Fibroblast of skin of scalp (primary cell): ENCODE measurements around the gene THAP8.

Experiments used
- DNase-seq: peaks from one replicate; pipeline ENCODE4 v3.0.0-alpha.2; 2013

Gene THAP8

DNA sequence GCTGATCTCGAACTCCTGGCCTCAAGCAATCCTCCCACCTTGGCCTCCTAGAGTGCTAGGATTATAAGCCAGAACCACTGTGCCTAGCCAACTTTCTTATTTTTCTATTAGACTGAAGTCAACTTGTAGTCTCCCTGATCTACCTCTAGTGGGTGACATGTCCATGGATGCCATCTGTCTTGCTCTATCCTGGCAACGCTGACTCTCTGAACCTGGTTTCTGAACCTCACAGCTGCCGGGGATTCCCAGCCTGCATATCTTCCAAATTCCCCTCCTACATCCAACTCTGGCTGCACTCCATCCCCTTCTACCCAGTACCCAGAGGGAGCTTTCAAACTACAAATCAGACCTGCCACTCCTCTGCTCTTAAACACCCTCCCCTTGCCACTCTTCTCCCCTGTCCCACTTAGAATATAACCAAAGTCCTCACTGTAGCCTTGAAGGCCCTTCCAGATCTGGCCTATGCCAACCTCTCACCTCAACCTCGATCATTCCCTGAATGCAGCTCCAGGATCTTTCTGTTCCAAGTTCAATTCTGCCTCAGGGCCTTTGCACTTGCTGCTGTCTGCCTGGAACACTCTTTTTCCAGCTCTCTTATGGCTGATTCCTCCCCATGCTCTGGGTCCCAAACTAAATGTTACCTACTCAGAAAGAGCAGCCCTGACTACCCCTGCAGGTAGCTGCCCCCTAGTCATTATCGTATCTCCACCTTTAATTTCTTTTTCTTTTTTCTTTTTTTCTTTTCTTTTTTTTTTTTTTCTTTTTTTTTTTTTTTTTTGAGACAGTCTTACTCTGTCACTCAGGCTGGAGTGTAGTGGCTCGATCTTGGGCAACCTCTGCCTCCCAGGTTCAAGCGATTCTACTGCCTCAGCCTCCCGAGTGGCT lies 23.6 kb downstream of the THAP8 start:
- peak; percentile 36 for DNase-seq

DNA sequence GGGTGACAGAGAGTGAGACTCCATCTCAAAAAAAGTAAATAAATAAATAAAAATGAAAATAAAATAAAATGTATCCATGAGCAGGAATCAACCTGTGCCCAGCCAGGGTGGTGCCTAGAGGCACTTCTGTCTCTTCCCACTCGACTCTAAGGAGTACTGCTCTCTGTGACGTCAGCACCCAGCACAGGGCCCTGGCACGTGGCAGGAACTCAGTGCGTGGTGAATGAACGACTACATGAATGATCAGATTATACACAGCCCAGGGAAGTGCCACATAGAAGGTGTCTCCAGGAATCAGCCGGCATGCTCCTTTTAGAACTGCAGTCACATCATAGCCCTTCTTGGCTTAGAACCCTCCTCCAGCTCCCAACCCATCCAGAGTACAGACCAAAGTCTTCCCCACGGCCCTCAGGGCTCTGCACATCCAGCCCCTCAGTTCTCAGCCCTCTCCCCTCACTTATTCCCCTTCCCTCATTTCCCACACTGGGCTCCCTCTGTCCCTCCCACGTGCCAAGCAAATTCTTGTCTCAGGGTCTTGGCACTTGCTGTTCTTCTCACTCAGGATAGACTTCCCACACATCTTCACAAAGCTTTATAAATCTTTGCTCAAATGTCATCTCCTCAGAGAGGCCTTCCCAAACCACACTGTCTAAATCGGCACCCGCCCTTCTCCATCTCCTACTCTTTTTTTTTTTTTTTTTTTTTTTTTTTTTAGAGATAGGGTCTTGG lies 25.6 kb downstream of the THAP8 start:
- no peak for DNase-seq

DNA sequence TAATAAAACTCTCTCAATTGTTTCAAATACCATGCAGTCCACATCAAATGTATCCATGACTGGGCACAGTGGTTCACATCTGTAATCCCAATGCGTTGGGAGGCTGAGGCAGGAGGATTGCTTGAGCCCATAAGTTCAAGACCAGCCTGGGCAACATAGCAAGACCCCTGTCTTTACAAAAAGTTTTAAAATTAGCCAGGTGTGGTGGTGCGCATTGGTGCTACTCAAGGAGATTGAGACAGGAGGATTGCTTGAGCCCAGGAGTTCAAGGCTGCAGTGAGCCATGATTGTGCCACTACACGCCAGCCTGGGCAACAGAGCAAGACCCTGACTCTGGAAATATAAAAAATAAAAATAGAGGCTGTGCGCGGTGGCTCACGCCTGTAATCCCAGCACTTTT lies 26.4 kb downstream of the THAP8 start:
- DNase-seq: no peak

DNA sequence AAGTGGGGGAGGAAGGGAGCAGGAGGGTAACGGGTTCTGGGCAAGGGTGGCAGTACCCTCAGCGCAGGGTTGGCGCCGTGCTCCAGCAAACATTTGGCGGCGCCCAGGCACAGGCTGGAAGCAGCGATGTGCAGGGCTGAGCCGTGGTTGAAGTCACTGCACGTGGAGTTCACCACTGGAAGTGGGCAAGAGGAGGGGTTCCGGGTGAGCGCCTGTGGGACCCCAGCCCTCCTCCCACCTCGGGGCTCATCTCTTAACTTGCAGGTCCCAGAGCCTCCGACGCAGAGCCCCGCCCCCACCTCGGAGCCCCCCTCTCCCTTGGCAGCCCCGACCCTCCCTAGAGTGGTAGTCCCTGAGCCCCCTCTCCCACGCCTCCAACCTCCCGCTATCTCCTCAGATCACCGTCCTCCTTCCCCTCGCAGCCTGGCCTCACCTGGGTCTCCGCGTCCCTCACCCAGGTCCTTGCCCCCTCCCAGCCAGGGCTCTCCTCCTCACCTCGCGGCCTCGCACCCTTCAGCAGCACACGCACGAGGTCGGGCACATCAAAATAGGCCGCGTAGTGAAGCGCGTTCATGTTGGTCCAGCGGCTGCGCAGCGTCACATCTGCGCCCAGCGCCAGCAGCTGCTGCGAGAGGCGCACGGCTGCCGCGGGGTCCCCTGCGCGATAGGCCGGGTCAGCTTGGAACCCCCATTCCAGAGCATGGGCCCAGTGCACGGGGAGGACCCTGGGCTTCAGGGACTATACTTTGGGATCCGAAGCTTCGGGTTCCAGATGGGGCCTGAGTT lies 27.8 kb downstream of the THAP8 start:
- DNase-seq: no peak

DNA sequence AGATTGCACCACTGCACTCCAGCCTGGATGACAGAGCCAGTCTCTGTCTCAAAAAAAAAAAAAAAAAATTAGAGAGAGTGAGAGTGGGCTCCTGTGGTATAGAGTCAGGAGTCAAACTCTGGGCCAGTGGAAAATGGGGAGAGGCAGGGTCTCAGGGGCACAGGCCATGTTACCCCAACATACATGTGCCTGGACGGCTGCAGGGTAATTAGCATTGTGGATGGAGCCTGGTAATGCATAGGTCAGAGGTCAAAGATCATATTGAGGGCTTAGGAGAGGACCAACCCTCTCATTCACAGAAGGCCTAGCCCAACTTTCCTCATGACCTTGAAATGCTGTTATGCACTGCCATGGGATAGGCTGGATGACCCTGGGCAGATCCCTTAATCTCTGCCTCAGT lies 28.5 kb downstream of the THAP8 start:
- DNase-seq: no peak

DNA sequence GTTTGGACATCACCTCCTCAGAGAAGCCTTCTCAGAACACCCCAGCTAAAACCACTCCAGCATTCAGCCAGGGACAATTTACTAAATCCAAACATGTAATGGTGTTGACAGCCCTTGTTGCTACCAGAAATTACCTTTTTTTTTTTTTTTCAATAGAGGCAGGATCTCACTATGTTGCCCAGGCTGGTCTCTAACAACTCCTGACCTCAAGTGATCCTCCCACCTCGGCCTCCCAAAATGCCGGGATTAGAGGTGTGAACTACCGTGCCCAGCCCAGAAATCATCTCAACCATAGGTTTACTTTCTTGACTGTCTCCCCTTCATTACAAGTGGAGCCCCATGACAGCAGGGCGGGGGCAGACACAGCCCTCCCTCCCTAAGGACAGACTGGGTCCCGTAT lies 30.7 kb downstream of the THAP8 start:
- DNase-seq: no peak

DNA sequence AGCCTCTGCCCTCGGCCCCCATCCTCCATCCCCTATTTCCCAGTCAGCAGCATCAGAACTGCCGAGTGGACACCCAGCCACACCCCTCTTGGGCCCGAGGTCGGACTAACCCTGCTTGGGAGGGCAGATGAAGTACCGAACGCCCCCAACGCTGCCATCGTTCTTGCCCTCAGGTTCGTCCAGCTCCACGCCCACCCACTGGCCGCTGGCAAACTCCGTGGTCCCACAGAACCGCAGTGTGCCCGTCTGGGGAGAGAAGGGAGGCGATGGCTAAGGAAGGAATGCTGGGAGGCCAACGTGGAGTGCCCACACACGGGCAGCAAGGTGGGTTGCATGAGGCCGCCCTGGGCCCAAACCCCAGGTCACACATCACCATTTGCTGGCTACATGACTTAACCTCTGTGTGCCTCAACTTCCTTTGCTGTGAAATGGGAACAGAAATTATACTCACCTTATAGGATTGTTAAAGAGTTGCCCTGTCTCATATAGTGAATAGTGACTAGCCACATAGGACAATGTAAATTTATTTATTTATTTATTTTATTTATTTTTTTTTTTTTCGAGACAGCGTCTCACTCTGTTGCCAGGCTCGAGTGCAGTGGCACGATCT lies 34.9 kb downstream of the THAP8 start:
- DNase-seq: no peak

DNA sequence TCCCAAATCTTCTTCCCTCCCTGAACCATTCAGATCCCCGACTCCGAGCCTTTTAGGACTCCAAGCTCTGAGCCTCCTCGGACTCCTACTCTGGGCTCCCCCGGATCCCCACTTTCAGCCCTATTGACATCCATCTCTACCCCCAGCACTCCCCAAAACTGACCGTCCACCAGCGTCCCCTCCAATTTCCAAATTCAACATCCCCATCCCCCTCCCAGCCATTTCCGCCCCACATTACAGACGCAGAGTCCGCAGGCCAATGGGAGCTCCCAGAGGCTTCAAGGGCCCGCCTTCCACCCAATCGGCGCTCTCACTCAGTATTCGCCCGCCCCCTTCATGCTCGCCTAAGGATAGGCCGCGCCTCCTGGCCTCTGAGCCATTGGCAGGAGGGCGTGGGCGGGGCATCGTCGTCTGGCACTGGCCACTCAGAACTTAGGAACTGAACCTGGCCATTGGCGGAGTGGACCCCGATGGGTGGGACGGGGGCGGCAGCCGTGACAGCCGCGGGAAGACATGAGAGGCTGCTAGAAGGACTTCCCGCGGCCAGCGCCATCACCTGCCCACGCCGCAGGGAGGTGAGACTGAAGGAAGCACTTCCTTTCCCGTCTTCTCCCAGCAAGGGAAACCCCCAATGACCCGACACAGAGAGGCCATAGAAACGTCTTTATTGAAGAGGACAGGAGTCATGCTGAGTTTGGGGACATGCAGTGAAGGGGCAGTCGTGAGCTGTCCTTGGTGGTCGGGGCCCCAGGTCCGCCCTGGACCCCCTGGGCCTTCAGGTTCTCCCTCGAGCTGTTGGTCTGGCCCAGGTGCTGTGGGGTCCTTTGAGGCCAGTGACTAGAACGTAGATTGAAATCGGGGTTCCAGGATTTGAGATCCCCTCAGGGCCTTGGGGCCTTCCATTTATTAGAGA lies 39.8 kb downstream of the THAP8 start, which contains the start of gene ALKBH6:
Gene ALKBH6 (minus strand): TSS at position 202 of the 913 bp plus-strand sequence. CDS start 816 bp downstream, outside the sequence.
- peak; percentile 98 for DNase-seq

DNA sequence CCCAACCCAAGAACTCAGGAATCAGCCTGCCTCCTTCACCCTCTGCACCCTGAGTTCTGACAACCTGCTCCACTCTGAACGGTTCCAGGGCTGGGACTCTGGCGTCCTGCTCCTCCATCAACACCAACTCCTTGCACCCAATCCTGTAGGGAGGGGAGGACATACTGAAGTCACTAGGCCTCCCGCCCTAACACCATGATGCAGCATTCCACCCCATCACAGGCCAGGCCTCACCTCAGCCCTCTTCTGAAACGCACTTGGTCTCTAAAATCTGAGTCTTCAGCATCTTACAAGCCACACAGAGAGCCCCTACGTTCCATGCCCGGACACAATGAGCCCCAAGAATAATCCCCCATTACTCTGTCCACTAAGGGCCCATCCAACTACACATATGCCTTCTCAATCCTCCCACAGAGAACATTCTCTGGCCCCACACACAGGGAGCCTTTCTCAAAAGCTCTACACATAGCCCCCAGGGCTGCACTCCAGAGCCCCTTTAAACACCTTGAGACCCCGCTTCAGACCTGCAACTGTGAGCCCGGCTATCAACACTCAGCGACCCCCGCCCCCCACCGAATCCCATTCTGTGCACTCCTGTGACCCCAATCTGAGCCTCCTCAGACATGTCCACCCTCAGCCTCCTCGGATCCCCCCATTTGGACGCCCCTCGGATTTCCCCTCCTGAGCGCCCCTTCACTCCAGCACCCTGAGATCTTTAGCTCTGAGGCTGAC lies 40.6 kb downstream of the THAP8 start:
- no peak for DNase-seq

DNA sequence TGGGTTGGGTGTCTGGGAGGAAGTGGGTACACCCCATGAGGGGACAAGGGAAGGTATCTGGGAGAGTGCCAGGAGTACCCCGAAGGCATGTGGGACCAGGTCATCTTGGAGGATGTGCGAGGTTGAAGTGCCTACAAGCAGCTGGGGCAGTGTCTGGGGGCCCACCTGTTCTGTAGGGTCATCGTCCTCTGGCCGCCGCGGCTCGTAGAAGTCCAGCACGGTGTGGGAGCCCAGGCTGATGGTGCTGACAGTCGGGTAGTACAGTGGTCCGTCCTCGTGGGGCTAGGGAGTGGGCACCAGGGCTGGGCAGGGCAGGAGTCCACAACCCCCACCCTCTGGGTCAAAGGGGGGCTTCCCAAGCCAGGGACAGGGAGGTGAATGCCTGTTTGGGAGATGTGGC lies 43.7 kb downstream of the THAP8 start:
- DNase-seq: no peak

DNA sequence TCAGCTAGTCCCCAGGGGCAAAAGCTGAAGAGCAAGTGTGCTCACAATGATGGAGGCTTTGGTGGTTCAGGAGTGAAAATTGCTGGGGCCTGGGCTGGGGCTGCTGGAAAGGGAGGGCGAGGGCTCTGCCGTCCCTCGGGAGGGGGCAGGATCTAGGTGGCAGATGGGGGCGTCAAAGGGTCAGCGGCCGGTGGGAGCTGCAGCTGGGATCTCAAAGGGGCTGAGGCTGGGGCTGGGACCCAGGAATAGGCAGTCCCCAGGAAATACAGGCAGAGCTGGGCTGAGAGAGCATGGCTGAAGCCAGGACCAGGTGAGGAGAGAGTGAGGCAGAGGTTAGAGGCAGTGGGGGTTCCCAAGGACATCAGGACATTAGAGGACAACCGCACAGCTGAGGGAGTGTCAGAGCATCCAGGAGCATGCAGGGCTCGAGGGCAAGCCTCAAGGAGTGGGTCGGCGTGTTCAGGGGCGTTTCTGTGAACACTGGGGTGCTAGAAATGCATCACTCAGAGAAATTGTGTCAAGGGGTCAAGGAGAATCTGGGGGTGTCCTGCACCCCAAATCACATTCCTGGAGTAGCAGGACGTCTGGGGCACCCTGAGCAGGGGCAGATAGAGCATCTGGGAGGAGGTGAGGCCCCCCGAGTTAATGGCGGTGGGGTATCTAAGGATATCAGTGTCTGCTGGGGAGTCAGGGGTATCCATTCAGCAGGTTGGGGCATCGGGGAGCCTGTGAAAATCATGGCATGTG lies 44.3 kb downstream of the THAP8 start:
- DNase-seq: no peak

DNA sequence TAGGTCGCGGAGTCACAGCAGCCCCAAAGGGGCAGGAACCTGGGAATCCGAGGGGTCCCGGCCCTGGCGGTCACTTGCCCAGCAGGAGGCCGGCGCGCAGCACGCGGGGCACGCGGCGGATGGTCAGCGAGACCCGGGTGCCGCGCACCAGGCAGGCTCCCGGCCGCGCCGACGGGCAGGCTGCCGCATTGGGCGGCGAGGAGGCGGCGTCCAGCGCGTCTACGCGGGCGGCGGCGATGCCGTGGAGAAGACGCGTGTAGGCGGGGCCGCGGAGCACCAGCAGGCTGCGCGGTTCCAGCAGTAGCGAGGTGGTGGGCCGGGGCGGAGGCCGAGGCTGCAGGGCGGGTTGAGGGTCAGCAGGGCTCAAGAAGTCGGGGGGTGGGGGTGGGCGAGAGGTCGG lies 44.9 kb downstream of the THAP8 start:
- peak; percentile 39 for DNase-seq

DNA sequence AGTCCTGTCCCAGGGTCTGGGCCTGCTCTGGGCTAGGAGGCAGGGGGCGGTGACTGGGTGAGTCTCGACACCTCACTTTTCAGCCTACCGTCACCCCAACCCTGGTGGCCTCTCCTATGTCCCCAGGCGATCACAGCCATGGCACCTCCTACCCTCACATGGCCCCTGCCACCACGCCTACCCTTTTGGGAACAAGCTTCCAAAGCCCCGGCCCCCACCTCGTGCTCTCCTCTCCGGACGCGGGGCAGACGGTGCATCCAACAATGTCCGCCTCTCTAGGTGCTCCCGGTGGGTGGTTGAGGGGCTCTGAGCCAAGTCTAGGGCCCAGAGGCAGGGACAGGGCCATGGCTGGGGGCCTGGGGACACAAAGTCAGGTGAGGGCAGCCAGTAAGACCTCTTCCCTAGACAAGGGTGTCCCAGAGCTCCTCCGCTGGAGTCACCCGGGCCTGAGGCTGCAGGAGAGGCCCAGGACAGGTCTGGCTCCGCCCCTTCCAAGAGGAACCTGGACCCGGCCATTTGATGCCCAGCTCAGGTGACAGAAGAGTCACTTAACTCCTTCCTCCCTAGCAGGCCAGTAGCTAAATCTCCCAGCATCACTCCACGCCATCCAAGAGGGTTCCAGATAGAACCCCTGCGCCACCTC lies 45.6 kb downstream of the THAP8 start, which contains the start of gene SYNE4:
Gene SYNE4 (minus strand): TSS at position 478 of the 643 bp plus-strand sequence. CDS start 132 bp downstream, at position 346.
- DNase-seq: no peak

DNA sequence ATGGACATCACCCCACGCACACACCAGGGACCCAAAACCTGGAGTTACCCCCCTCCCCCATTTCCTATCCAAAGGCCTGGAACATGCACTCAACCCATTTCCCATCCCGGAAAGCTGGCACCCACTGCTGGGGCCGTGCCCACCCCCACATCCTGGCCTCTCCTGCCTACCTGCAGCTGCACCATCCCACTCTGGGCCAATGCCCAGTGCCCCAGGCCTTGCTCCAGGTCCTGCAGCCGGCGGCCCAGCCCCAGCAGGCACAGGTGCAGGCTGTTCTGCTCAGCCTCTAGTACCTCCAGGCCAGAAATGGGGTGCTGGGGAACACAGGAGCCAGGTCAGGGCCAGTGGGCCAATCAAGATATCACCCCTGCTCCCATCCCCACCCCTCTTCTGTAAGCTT lies 47.1 kb downstream of the THAP8 start:
- DNase-seq: no peak

DNA sequence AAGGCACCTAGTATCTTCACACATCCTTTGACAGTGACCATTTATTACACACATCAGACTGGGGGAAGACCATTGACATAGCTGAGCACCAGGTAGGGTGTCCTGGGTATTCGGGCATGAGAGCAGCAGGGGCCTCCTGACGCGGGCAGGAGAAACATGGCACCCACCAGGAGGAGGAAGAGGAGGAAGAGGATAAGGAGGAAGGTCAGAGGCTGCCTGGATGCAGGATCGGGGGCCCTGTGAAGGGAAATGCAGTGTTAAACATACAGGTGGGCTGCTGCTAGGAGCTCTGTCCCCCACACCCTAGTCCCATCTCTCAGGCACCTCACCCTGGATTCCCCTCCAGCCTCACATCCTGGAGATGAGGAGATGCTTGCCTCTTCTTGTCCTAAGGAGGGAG lies 50.8 kb downstream of the THAP8 start:
- DNase-seq: no peak

DNA sequence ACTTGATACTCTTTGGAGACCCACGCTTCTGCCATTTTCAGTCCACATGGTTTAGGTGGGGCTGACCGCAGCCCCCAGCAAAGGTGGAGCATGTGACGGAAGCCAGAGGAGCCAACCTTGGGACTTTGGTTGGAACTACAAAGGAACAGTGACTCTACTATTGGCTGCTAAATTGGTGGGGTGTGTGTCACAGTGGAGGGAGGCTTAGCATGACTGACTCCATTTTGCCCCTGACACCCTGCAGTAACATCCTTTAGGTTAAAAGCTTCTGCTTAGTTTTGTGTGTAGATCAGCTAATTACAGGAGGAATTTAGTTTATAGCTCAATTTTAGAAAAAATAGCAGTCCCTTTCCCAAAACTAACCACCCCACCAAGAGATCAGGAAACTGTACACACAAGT lies 52.5 kb downstream of the THAP8 start:
- DNase-seq: no peak

DNA sequence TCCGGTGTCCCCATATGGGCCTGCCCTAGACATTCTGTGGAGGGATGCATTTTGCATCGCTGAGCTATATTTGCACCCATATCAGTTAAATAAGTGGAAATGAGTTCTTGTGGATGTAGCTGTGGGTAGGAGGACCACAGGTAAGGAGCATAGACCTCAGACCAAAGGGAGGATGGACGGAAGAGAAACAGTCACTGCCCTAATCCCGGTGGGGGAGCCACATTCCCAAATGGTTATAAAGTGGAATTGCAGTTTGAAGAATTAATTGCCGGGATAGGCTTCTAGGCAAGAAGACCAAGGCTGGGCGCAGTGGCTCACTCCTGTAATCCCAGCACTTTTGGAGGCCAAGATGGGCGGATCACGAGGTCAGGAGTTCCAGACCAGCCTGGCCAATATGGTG lies 57.3 kb downstream of the THAP8 start:
- no peak for DNase-seq

DNA sequence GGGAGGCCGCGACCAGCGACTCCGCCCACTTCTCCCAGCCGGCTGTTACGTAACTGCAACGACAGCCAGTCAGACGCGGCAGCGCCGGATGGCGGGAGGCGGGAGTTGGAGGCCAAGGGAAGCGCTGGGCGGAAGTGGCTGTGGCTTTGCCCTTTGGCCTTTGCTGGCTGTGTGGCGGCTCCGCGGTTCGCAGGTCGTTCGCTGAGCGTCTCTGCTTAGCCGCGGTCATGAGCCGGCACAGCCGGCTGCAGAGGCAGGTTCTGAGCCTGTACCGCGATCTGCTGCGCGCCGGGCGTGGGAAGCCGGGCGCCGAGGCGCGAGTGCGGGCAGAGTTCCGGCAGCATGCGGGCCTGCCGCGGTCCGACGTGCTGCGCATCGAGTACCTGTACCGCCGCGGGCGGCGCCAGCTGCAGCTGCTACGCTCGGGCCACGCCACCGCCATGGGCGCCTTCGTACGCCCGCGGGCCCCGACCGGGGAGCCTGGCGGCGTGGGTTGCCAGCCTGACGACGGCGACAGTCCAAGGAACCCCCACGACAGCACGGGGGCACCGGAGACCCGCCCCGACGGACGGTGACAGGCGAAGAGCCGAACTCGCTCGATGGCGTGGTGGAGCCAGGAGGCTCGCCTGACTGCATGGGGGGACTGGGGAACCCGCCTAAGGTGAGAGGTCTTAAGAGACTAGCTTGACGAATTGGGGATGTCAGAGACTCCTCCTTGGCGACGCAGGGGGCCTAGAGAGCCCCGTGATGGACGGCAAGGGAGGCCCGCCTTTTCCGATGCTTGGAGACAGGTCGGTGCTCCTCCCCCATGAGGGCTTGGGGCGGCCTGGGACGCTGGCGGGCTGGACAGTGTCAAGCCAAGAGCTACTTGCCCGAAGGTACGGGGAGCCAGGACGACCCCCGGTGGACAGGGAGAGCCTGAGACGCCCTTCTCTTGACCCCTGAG lies 58.8 kb downstream of the THAP8 start, which contains the start of gene SDHAF1:
Gene SDHAF1 (plus strand): TSS at position 141 of the 946 bp plus-strand sequence. CDS start 87 bp downstream, at position 228.
- peak; percentile 92 for DNase-seq
